Neuronal stem cell (in vitro differentiated cells): Measurements from ENCODE around the gene MOCOS.

ENCODE experiments used
- DNase-seq: peaks from one replicate; pipeline ENCODE4 v3.0.0-alpha.2; 2013; ENCODE audit warnings: low spot score
- H2AFZ ChIP-seq: one replicate; pipeline ENCODE4 v1.6.1; 2013; ENCODE audit warnings: mild to moderate bottlenecking, low read length, inconsistent platforms
- H2AK5ac ChIP-seq: 2 replicates; pipeline ENCODE4 v1.6.1; 2013; ENCODE audit warnings: low read depth, mild to moderate bottlenecking, inconsistent platforms, low read length, moderate library complexity, mixed read lengths
- H2BK120ac ChIP-seq: 2 replicates; pipeline ENCODE4 v1.6.1; 2013; ENCODE audit warnings: low read depth, mild to moderate bottlenecking, inconsistent platforms, low read length, moderate library complexity, mixed read lengths
- H2BK12ac ChIP-seq: one replicate; pipeline ENCODE4 v1.6.1; 2013; ENCODE audit warnings: low read length, inconsistent platforms
- H2BK15ac ChIP-seq: 2 replicates; pipeline ENCODE4 v1.6.1; 2013; ENCODE audit warnings: mild to moderate bottlenecking, low read length, inconsistent platforms, mixed read lengths
- H2BK5ac ChIP-seq: one replicate; pipeline ENCODE4 v1.6.1; 2013; ENCODE audit warnings: inconsistent platforms, mild to moderate bottlenecking, low read length, moderate library complexity
- H3K14ac ChIP-seq: one replicate; pipeline ENCODE4 v1.6.1; 2013; ENCODE audit warnings: low read length, inconsistent platforms
- H3K18ac ChIP-seq: 2 replicates; pipeline ENCODE4 v1.6.1; 2013; ENCODE audit warnings: low read length, inconsistent platforms
- H3K23ac ChIP-seq: 2 replicates; pipeline ENCODE4 v1.6.1; 2013; ENCODE audit warnings: low read depth, mild to moderate bottlenecking, mixed read lengths, low read length, inconsistent platforms; ENCODE audit not compliant: poor library complexity
- H3K27ac ChIP-seq: replicated peaks from 3 replicates; pipeline ENCODE4 v1.5.1; 2013; ENCODE audit warnings: low read length, inconsistent platforms
- H3K27me3 ChIP-seq, 3 experiments: 2 replicates each; pipeline ENCODE4 v1.6.1; 2013; ENCODE audit warnings: low read length in 3 of 3, mild to moderate bottlenecking in 2 of 3, inconsistent platforms in 1 of 3, low read depth in 1 of 3, mixed read lengths in 1 of 3, moderate library complexity in 1 of 3; ENCODE audit not compliant: control insufficient read depth in 3 of 3, insufficient read depth in 3 of 3
- H3K36me3 ChIP-seq, 2 donors: replicated peaks in 1 of 2; 2 replicates each; pipeline ENCODE4 v1.6.1; 2013; ENCODE audit warnings: low read length in 2 of 2; ENCODE audit not compliant: control insufficient read depth in 2 of 2, insufficient read depth in 2 of 2
- H3K4ac ChIP-seq: 2 replicates; pipeline ENCODE4 v1.6.1; 2013; ENCODE audit warnings: inconsistent platforms, mild to moderate bottlenecking, low read length, moderate library complexity
- H3K4me1 ChIP-seq, 2 donors: 1 replicate in 1 of 2; 2 replicates in 1 of 2; pipeline ENCODE4 v1.6.1; 2013; ENCODE audit warnings: low read length in 2 of 2, low read depth in 1 of 2; ENCODE audit not compliant: control insufficient read depth in 2 of 2, insufficient read depth in 1 of 2
- H3K4me2 ChIP-seq: one replicate; pipeline ENCODE4 v1.6.1; 2013; ENCODE audit warnings: mild to moderate bottlenecking, low read length, inconsistent platforms; ENCODE audit not compliant: insufficient read depth, poor library complexity, severe bottlenecking
- H3K4me3 ChIP-seq, 2 donors: 2 replicates each; pipeline ENCODE4 v1.5.1; 2013; ENCODE audit warnings: low read length in 2 of 2, mild to moderate bottlenecking in 2 of 2, inconsistent platforms in 1 of 2, moderate library complexity in 1 of 2
- H3K79me1 ChIP-seq: one replicate; pipeline ENCODE4 v1.6.1; 2013; ENCODE audit warnings: low read depth, mild to moderate bottlenecking, inconsistent platforms, low read length, moderate library complexity
- H3K9ac ChIP-seq: one replicate; pipeline ENCODE4 v1.6.1; 2013; ENCODE audit warnings: mild to moderate bottlenecking, low read depth, low read length, inconsistent platforms; ENCODE audit not compliant: poor library complexity
- H3K9me3 ChIP-seq, 2 donors: replicated peaks in 1 of 2; 2 replicates each; pipeline versions ENCODE3 to v1.6.1; 2013; ENCODE audit warnings: low read length in 2 of 2, mild to moderate bottlenecking in 2 of 2, inconsistent platforms in 1 of 2, low read depth in 1 of 2, mixed read lengths in 1 of 2, moderate library complexity in 1 of 2; ENCODE audit not compliant: control insufficient read depth in 2 of 2, insufficient read depth in 1 of 2
- H4K8ac ChIP-seq: one replicate; pipeline ENCODE4 v1.6.1; 2013; ENCODE audit warnings: low read depth, mild to moderate bottlenecking, inconsistent platforms, low read length, moderate library complexity
- H4K91ac ChIP-seq: one replicate; pipeline ENCODE4 v1.6.1; 2013; ENCODE audit warnings: low read length, low read depth, mild to moderate bottlenecking, inconsistent platforms; ENCODE audit not compliant: poor library complexity
- WGBS, 2 donors: extraction: QIAGEN DNeasy Blood & Tissue Kit; methylation state at CpG; one replicate each; pipeline ENCODE4 v1.1.7; 2013; ENCODE audit warnings: missing lambda C conversion rate in 2 of 2, mixed read lengths in 1 of 2; ENCODE audit not compliant: insufficient read length in 2 of 2, insufficient replicate concordance in 1 of 2; ENCODE audit errors: extremely low coverage in 2 of 2; 5-methylcytosine and 5-hydroxymethylcytosine counted together

MOCOS gene

GRCh38 chr18:36265015-36265414 is 77.7 kb downstream of the MOCOS start:
- no peak overlapping the region for H3K18ac ChIP-seq
- no peaks in the 10 kb centered on the region for H3K36me3 ChIP-seq
- no peaks in the 10 kb centered on the region for H3K9me3 ChIP-seq
- H3K9ac ChIP-seq = no peak overlapping the region
- H3K14ac ChIP-seq = no peak overlapping the region
- no peak overlapping the region for H2BK5ac ChIP-seq
- H2BK15ac ChIP-seq = no peak overlapping the region
- no peak overlapping the region for H3K4ac ChIP-seq
- no peak for DNase-seq
- H3K4me3 ChIP-seq = no peak overlapping the region
- H2AK5ac ChIP-seq = no peak overlapping the region
- no peak overlapping the region for H2BK120ac ChIP-seq
- WGBS, 2 donors = no CpG with 5 or more reads among the region's 5 CpGs
- no peak overlapping the region for H3K4me2 ChIP-seq
- peaks cover 0 to 29% (median 0%) of the 10 kb centered on the region in 3 experiments for H3K27me3 ChIP-seq
- H3K27ac ChIP-seq = no peak overlapping the region
- no peak overlapping the region for H4K91ac ChIP-seq
- H4K8ac ChIP-seq = no peak overlapping the region
- no peak overlapping the region for H2AFZ ChIP-seq
- no peaks in the 10 kb centered on the region for H3K4me1 ChIP-seq
- no peak overlapping the region for H3K23ac ChIP-seq
- H3K79me1 ChIP-seq = no peaks in the 10 kb centered on the region
- no peak overlapping the region for H2BK12ac ChIP-seq

GRCh38 chr18:36269157-36269556 is 81.9 kb downstream of the MOCOS start:
- H3K27me3 ChIP-seq = peaks cover 0 to 15% (median 0%) of the 10 kb centered on the region in 3 experiments
- no peaks in the 10 kb centered on the region for H3K36me3 ChIP-seq
- no peaks in the 10 kb centered on the region for H3K4me1 ChIP-seq
- H3K4ac ChIP-seq = no peak overlapping the region
- no peak overlapping the region for H2AK5ac ChIP-seq
- no peak overlapping the region for H3K14ac ChIP-seq
- H2BK15ac ChIP-seq = no peak overlapping the region
- no peak overlapping the region for H2AFZ ChIP-seq
- no peak overlapping the region for H4K8ac ChIP-seq
- no CpG with 5 or more reads among the region's 4 CpGs for WGBS, 2 donors
- H3K9ac ChIP-seq = no peak overlapping the region
- H2BK5ac ChIP-seq = no peak overlapping the region
- H4K91ac ChIP-seq = no peak overlapping the region
- no peak overlapping the region for H3K23ac ChIP-seq
- DNase-seq = no peak
- H3K18ac ChIP-seq = no peak overlapping the region
- H2BK12ac ChIP-seq = no peak overlapping the region
- H2BK120ac ChIP-seq = no peak overlapping the region
- H3K4me2 ChIP-seq = no peak overlapping the region
- H3K9me3 ChIP-seq = no peaks in the 10 kb centered on the region
- H3K79me1 ChIP-seq = no peaks in the 10 kb centered on the region
- H3K27ac ChIP-seq = no peak overlapping the region
- no peak overlapping the region for H3K4me3 ChIP-seq

GRCh38 chr18:36271153-36271552 is 83.9 kb downstream of the MOCOS start:
- H2AK5ac ChIP-seq = no peak overlapping the region
- no peak overlapping the region for H2BK5ac ChIP-seq
- H2BK120ac ChIP-seq = no peak overlapping the region
- no peak overlapping the region for H2BK15ac ChIP-seq
- H3K4me1 ChIP-seq = no peaks in the 10 kb centered on the region
- peaks cover 0 to 5% (median 0%) of the 10 kb centered on the region in 3 experiments for H3K27me3 ChIP-seq
- H3K4me2 ChIP-seq = no peak overlapping the region
- no peak overlapping the region for H3K14ac ChIP-seq
- no peaks in the 10 kb centered on the region for H3K9me3 ChIP-seq
- no peak overlapping the region for H3K4ac ChIP-seq
- no peak overlapping the region for H3K9ac ChIP-seq
- no peak overlapping the region for H2BK12ac ChIP-seq
- H4K8ac ChIP-seq = no peak overlapping the region
- H3K23ac ChIP-seq = no peak overlapping the region
- no peak overlapping the region for H4K91ac ChIP-seq
- H3K4me3 ChIP-seq = no peak overlapping the region
- no peak for DNase-seq
- H3K27ac ChIP-seq = no peak overlapping the region
- no peaks in the 10 kb centered on the region for H3K36me3 ChIP-seq
- no peak overlapping the region for H2AFZ ChIP-seq
- no peak overlapping the region for H3K18ac ChIP-seq
- H3K79me1 ChIP-seq = no peaks in the 10 kb centered on the region

GRCh38 chr18:36273347-36273746 is 86.0 kb downstream of the MOCOS start:
- no peak overlapping the region for H2AFZ ChIP-seq
- H2BK120ac ChIP-seq = no peak overlapping the region
- WGBS, 2 donors = no CpG with 5 or more reads among the region's 8 CpGs

More at GRCh38 chr18:36273347-36273746, 86.0 kb downstream of the MOCOS start:
- H2BK12ac ChIP-seq = no peak overlapping the region
- H2BK5ac ChIP-seq = no peak overlapping the region
- no peak overlapping the region for H3K4me2 ChIP-seq
- H3K79me1 ChIP-seq = no peaks in the 10 kb centered on the region
- no peak overlapping the region for H2AK5ac ChIP-seq
- no peak overlapping the region for H3K18ac ChIP-seq
- H3K9me3 ChIP-seq = no peaks in the 10 kb centered on the region
- no peak overlapping the region for H3K4ac ChIP-seq
- no peaks in the 10 kb centered on the region for H3K36me3 ChIP-seq
- H3K14ac ChIP-seq = no peak overlapping the region
- H3K27ac ChIP-seq = no peak overlapping the region
- no peaks in the 10 kb centered on the region for H3K4me1 ChIP-seq
- DNase-seq = no peak
- no peak overlapping the region for H3K4me3 ChIP-seq
- H3K23ac ChIP-seq = no peak overlapping the region
- no peak overlapping the region for H4K91ac ChIP-seq
- H4K8ac ChIP-seq = no peak overlapping the region
- H2BK15ac ChIP-seq = no peak overlapping the region
- peak overlapping the region; percentile 50 for H3K9ac ChIP-seq
- H3K27me3 ChIP-seq = peaks cover 0 to 4% (median 0%) of the 10 kb centered on the region in 3 experiments
